Spleen (tissue), 11 donors: Measurements from ENCODE around the gene ESYT2. TPM values are rescaled to one million over a fixed set of nuclear protein-coding genes. Genes with fewer than 3 reads are reported as not detected.

Source experiments
- DNase-seq: peaks from one replicate; pipeline ENCODE4 v3.0.0-alpha.2; 2020
- H3K27ac ChIP-seq, 8 donors: fragments of 200-600 bp; sonication (generic) in 7 of 8; 1 replicate in 4 of 8; 2 replicates in 4 of 8; pipeline versions ENCODE4 v1.5.0 to v1.8.0; 2016 to 2021; ENCODE audit warnings: inconsistent platforms in 4 of 8, mild to moderate bottlenecking in 4 of 8, moderate library complexity in 1 of 8
- H3K27me3 ChIP-seq, 7 donors: fragments of 200-600 bp; sonication (generic) in 6 of 7; replicated peaks in 1 of 7; 1 replicate in 4 of 7; 2 replicates in 3 of 7; pipeline versions ENCODE4 v1.5.0 to v1.8.0; 2016 to 2021; ENCODE audit warnings: inconsistent platforms in 3 of 7, mild to moderate bottlenecking in 1 of 7
- H3K36me3 ChIP-seq, 6 donors: fragments of 200-600 bp; sonication (generic) in 5 of 6; 1 replicate in 4 of 6; 2 replicates in 2 of 6; pipeline versions ENCODE4 v1.5.0 to v1.8.0; 2016 to 2021; ENCODE audit warnings: inconsistent platforms in 2 of 6
- H3K4me1 ChIP-seq, 6 donors: fragments of 200-600 bp; sonication (generic) in 5 of 6; 1 replicate in 3 of 6; 2 replicates in 3 of 6; pipeline versions ENCODE4 v1.5.0 to v1.8.0; 2016 to 2021; ENCODE audit warnings: inconsistent platforms in 3 of 6
- H3K4me3 ChIP-seq, 8 donors: fragments of 200-600 bp; sonication (generic) in 7 of 8; 1 replicate in 4 of 8; 2 replicates in 4 of 8; pipeline versions ENCODE4 v1.5.0 to v1.8.0; 2016 to 2021; ENCODE audit warnings: inconsistent platforms in 4 of 8, mild to moderate bottlenecking in 4 of 8, moderate library complexity in 2 of 8
- H3K9me3 ChIP-seq, 8 donors: fragments of 200-600 bp; sonication (generic) in 7 of 8; 1 replicate in 4 of 8; 2 replicates in 4 of 8; pipeline versions ENCODE4 v1.5.0 to v1.8.0; 2016 to 2021; ENCODE audit warnings: inconsistent platforms in 4 of 8
- POLR2A ChIP-seq, 3 donors: fragments of 450-650 bp; IDR thresholded peaks; one replicate each; pipeline ENCODE4 v1.5.1; 2017; ENCODE audit warnings: antibody characterized with exemption in 3 of 3, mild to moderate bottlenecking in 1 of 3
- POLR2AphosphoS5 ChIP-seq, 3 donors: sonication (generic); formaldehyde crosslinking; IDR thresholded peaks; one replicate each; pipeline ENCODE4 v1.5.1; 2017; ENCODE audit warnings: antibody characterized with exemption in 3 of 3
- WGBS, 5 donors: extraction: QIAGEN DNeasy Blood & Tissue Kit in 3 of 5; methylation state at CpG; one replicate each; pipeline versions ENCODE4 v1.1.5 to v1.1.7; 2013 to 2018; 5-methylcytosine and 5-hydroxymethylcytosine counted together
- intact Hi-C: fragments of 100-400 bp; cut with DNase I; formaldehyde crosslinking; loops from one replicate; pipeline ENCODE4 v1.15.0; 2023; ENCODE audit warnings: low total_unique reads
- polyA plus RNA-seq, 3 donors: library from polyadenylated mRNA; stranded (reverse); fragments of 200-250 nt; gene quantifications; one replicate each; pipeline ENCODE4 v1.2.1, GENCODE V29; 2013
- total RNA-seq, 7 donors: library from RNA; depleted of rRNA in 3 of 7; stranded (reverse); fragments of >200 nt in 3 of 7; fragmentation: NEBNext Ultra II Directional in 4 of 7; extraction: Animal tissue kit (Norgen Biotek cat#: 25700) in 4 of 7; gene quantifications; one replicate each; pipeline versions ENCODE4 v1.1.0 to v1.2.1, GENCODE V29; 2016 to 2021
- TF ChIP-seq, protein P1 (sequence below), 11 experiments: fragments of 200-600 bp in 7 of 11; fragments of 450-650 bp in 4 of 11; sonication (generic) in 4 of 11; IDR thresholded peaks in 8 of 11; conservative IDR thresholded peaks in 3 of 11; 1 replicate in 7 of 11; 2 replicates in 4 of 11; pipeline versions ENCODE4 v1.4.0 to v1.8.0; 2016 to 2021; ENCODE audit warnings: antibody characterized with exemption in 11 of 11, inconsistent platforms in 4 of 11, mild to moderate bottlenecking in 1 of 11
- donor health status: healthy with polysubstance abuse.
- donor health status: DM: no; HTN: no; CAD: no; lungs with moderate emphysema.
- donor health status: DM: no; HTN: no; CAD: no.
- donor health status: Bipolar disorder and iron deficiency.
- donor health status: healthy.
- donor health status: DM: no; HTN: no; CAD: no.
- donor health status: DM: yes; HTN: yes; CAD: no.

Gene ESYT2
- total and polyA plus RNA-seq, 10 donors, result 6.6 to 61.0 (median 45.9) TPM

DNA sequence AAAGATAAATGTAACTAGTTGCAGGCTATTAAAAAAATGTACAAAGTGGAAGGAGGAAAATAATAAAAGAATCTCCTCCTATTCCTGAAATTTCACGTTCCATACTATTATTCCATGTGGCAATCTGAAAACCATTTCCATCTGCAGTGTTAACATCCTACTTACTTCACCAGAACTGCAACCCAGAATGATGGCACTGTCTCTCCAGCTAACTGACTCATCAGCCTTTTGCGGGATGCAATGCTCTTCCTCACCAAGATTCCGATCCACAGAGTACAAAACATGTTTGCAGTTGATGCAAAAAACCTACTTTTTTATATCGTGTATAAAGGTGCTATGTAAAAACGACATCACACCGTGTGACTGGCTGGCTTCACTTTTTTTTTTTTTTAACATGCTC is 50.8 kb downstream of the ESYT2 start:
- TF ChIP-seq POLR2A (IDR thresholded peaks at IDR 0.05) (no peak), POLR2AphosphoS5 (IDR thresholded peaks at IDR 0.05) (no peak)
- TF ChIP-seq, protein P1, sequence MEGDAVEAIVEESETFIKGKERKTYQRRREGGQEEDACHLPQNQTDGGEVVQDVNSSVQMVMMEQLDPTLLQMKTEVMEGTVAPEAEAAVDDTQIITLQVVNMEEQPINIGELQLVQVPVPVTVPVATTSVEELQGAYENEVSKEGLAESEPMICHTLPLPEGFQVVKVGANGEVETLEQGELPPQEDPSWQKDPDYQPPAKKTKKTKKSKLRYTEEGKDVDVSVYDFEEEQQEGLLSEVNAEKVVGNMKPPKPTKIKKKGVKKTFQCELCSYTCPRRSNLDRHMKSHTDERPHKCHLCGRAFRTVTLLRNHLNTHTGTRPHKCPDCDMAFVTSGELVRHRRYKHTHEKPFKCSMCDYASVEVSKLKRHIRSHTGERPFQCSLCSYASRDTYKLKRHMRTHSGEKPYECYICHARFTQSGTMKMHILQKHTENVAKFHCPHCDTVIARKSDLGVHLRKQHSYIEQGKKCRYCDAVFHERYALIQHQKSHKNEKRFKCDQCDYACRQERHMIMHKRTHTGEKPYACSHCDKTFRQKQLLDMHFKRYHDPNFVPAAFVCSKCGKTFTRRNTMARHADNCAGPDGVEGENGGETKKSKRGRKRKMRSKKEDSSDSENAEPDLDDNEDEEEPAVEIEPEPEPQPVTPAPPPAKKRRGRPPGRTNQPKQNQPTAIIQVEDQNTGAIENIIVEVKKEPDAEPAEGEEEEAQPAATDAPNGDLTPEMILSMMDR (IDR thresholded peaks at IDR 0.05 in 8 of 11, conservative IDR thresholded peaks at IDR 0.05 in 3 of 11), result no peak
- 94 to 96% (median 95%) methylated on average over 6 of the region's 6 CpGs for WGBS, 5 donors
- intact Hi-C loops, result no loop called here
- DNase-seq, result no peak
- Histone ChIP-seq H3K9me3 (no peaks in the 10 kb centered on the region), H3K36me3 (peaks cover 0 to 78% (median 20%) of the 10 kb centered on the region in 6 donors), H3K27ac (no peak overlapping the region), H3K4me1 (peaks cover 0 to 27% (median 5%) of the 10 kb centered on the region in 6 donors), H3K27me3 (no peaks in the 10 kb centered on the region), H3K4me3 (no peak overlapping the region)

DNA sequence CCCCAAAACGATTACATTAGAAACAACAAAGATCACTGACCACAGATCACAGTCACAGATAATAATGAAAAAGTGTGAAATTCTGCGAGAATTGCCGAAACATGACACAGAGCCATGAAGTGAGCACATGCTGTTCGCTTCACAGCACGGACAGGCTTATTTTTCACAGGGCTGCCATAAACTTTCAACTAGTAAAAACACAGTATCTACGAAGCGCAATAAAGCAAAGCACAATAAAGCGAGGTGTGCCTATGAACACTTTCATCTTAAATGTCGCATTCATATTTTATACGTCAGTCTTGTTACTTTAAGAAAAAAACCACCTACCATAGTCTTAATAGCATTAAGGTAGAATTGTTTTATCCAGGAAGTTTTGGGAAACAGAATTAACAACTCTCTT is 51.5 kb downstream of the ESYT2 start:
- Histone ChIP-seq H3K4me3 (no peak overlapping the region), H3K36me3 (peaks cover 0 to 78% (median 17%) of the 10 kb centered on the region in 6 donors), H3K27ac (no peak overlapping the region), H3K9me3 (no peaks in the 10 kb centered on the region), H3K4me1 (peaks cover 0 to 20% (median 1%) of the 10 kb centered on the region in 6 donors), H3K27me3 (no peaks in the 10 kb centered on the region)
- 84 to 92% (median 88%) methylated on average over 10 of the region's 10 CpGs for WGBS, 5 donors
- no peak for DNase-seq
- TF ChIP-seq, protein P1 (IDR thresholded peaks at IDR 0.05 in 8 of 11, conservative IDR thresholded peaks at IDR 0.05 in 3 of 11), result no peak
- no peak for TF ChIP-seq POLR2AphosphoS5 (IDR thresholded peaks at IDR 0.05)
- no peak for TF ChIP-seq POLR2A (IDR thresholded peaks at IDR 0.05)
- intact Hi-C loops, result no loop called here

GRCh38 chr7:158776474-158776873 is 52.8 kb downstream of the ESYT2 start:
- intact Hi-C loops, result no loop called here
- 93 to 97% (median 94%) methylated on average over 3 of the region's 3 CpGs for WGBS, 5 donors
- H3K27ac ChIP-seq, result no peak overlapping the region

GRCh38 chr7:158774952-158775351 is 54.4 kb downstream of the ESYT2 start:
- H3K4me1 ChIP-seq, result peaks cover 0 to 17% (median 0%) of the 10 kb centered on the region in 6 donors
- H3K27ac ChIP-seq, result no peak overlapping the region
- intact Hi-C loops, result no loop called here
- no peaks in the 10 kb centered on the region for H3K9me3 ChIP-seq
- no peak for DNase-seq
- no peaks in the 10 kb centered on the region for H3K27me3 ChIP-seq
- WGBS, 5 donors, result 90 to 97% (median 93%) methylated on average over 5 of the region's 5 CpGs
- TF ChIP-seq, protein P1 (IDR thresholded peaks at IDR 0.05 in 8 of 11, conservative IDR thresholded peaks at IDR 0.05 in 3 of 11), result no peak
- no peak for TF ChIP-seq POLR2AphosphoS5 (IDR thresholded peaks at IDR 0.05)
- no peak overlapping the region for H3K4me3 ChIP-seq
- peaks cover 0 to 74% (median 11%) of the 10 kb centered on the region in 6 donors for H3K36me3 ChIP-seq

More at GRCh38 chr7:158776474-158776873, 52.8 kb downstream of the ESYT2 start:
- no peaks in the 10 kb centered on the region for H3K9me3 ChIP-seq
- no peaks in the 10 kb centered on the region for H3K27me3 ChIP-seq
- no peak overlapping the region for H3K4me3 ChIP-seq
- TF ChIP-seq POLR2AphosphoS5 (IDR thresholded peaks at IDR 0.05) (no peak), POLR2A (IDR thresholded peaks at IDR 0.05) (no peak)
- TF ChIP-seq, protein P1 (IDR thresholded peaks at IDR 0.05 in 8 of 11, conservative IDR thresholded peaks at IDR 0.05 in 3 of 11), result no peak
- no peak for DNase-seq
- peaks cover 0 to 78% (median 14%) of the 10 kb centered on the region in 6 donors for H3K36me3 ChIP-seq
- peaks cover 0 to 17% (median 0%) of the 10 kb centered on the region in 6 donors for H3K4me1 ChIP-seq
